ENCODE results near the gene USH1C. TPM values are rescaled to one million over a fixed set of nuclear protein-coding genes. Genes with fewer than 3 reads are reported as not detected.

Gene USH1C
- polyA plus RNA-seq, 3 donors, result not detected

GRCh38 chr11:17521106-17521900 lies 22.9 kb downstream of the USH1C start:
- intact Hi-C loops (cut with micrococcal nuclease), result no loop called here
- H3K27ac ChIP-seq (ENCODE audit: low read depth in 1 of 2, low read length in 2 of 2), result no peak overlapping the region
- H3K36me3 Mint-ChIP-seq, result no peaks in the 10 kb centered on the region
- 93% methylated on average over 4 of the region's 11 CpGs for WGBS (ENCODE audit: insufficient coverage)
- peaks cover 0 to 3% (median 0%) of the 10 kb centered on the region in 7 donors for H3K9me3 Mint-ChIP-seq
- H3K4me1 Mint-ChIP-seq, result no peaks in the 10 kb centered on the region
- H3K27ac Mint-ChIP-seq, result peak overlapping the region in 1 of 7 donors; percentile 21
- no peak overlapping the region for H3K4me3 ChIP-seq (replicated peaks in 1 of 3; ENCODE audit: low read depth in 2 of 3, low read length in 3 of 3)
- no peaks in the 10 kb centered on the region for H3K9me3 ChIP-seq (replicated peaks in 1 of 2; ENCODE audit: control insufficient read depth in 1 of 2, insufficient read depth in 1 of 2, low read length in 2 of 2)
- no peak overlapping the region for H3K4me2 ChIP-seq (replicated peaks; ENCODE audit: extremely low read depth, low read length, poor library complexity, severe bottlenecking)
- H3K27me3 ChIP-seq (ENCODE audit: control insufficient read depth in 2 of 2, insufficient read depth in 2 of 2, low read length in 2 of 2), result no peaks in the 10 kb centered on the region
- H3K4me1 ChIP-seq (ENCODE audit: control insufficient read depth in 1 of 2, insufficient read depth in 2 of 2, low read length in 2 of 2), result no peaks in the 10 kb centered on the region
- H3K36me3 ChIP-seq (replicated peaks in 1 of 2; ENCODE audit: control insufficient read depth in 1 of 2, insufficient read depth in 2 of 2, low read length in 2 of 2), result no peaks in the 10 kb centered on the region
- no peak overlapping the region for H2AFZ ChIP-seq (ENCODE audit: insufficient read depth, low read depth, low read length, poor library complexity, severe bottlenecking)
- TF ChIP-seq CTCF (IDR thresholded peaks at IDR 0.05), result no peak
- H3K4me3 Mint-ChIP-seq, result no peak overlapping the region
- H3K9ac ChIP-seq (ENCODE audit: insufficient read depth, low read length, poor library complexity, severe bottlenecking), result no peak overlapping the region
- H4K20me1 ChIP-seq (ENCODE audit: insufficient read depth, low read length), result no peaks in the 10 kb centered on the region
- DNase-seq, result no peak
- H3K79me2 ChIP-seq (ENCODE audit: insufficient read depth, low read length), result no peaks in the 10 kb centered on the region
- H3K27me3 Mint-ChIP-seq (ENCODE audit: low read depth in 3 of 3), result peaks cover 3 to 6% (median 5%) of the 10 kb centered on the region in 3 donors

GRCh38 chr11:17519061-17519885 lies 24.9 kb downstream of the USH1C start:
- peaks cover 0 to 3% (median 0%) of the 10 kb centered on the region in 7 donors for H3K9me3 Mint-ChIP-seq
- no peak overlapping the region for H3K27ac ChIP-seq (ENCODE audit: low read depth in 1 of 2, low read length in 2 of 2)
- H3K27me3 Mint-ChIP-seq (ENCODE audit: low read depth in 3 of 3), result peaks cover 3 to 5% (median 3%) of the 10 kb centered on the region in 3 donors
- no peaks in the 10 kb centered on the region for H3K4me1 Mint-ChIP-seq
- no peak overlapping the region for H3K4me3 Mint-ChIP-seq
- H3K4me1 ChIP-seq (ENCODE audit: control insufficient read depth in 1 of 2, insufficient read depth in 2 of 2, low read length in 2 of 2), result no peaks in the 10 kb centered on the region
- H3K27ac Mint-ChIP-seq, result peak overlapping the region in 1 of 7 donors; percentile 38
- H2AFZ ChIP-seq (ENCODE audit: insufficient read depth, low read depth, low read length, poor library complexity, severe bottlenecking), result no peak overlapping the region
- no peaks in the 10 kb centered on the region for H4K20me1 ChIP-seq (ENCODE audit: insufficient read depth, low read length)
- no peak for TF ChIP-seq CTCF (IDR thresholded peaks at IDR 0.05)
- no peaks in the 10 kb centered on the region for H3K27me3 ChIP-seq (ENCODE audit: control insufficient read depth in 2 of 2, insufficient read depth in 2 of 2, low read length in 2 of 2)
- no peak overlapping the region for H3K4me3 ChIP-seq (replicated peaks in 1 of 3; ENCODE audit: low read depth in 2 of 3, low read length in 3 of 3)
- no peaks in the 10 kb centered on the region for H3K36me3 ChIP-seq (replicated peaks in 1 of 2; ENCODE audit: control insufficient read depth in 1 of 2, insufficient read depth in 2 of 2, low read length in 2 of 2)
- no peaks in the 10 kb centered on the region for H3K36me3 Mint-ChIP-seq
- no peak for DNase-seq
- whole genome bisulfite sequencing (ENCODE audit: insufficient coverage), result 87% methylated on average over 4 of the region's 7 CpGs
- H3K79me2 ChIP-seq (ENCODE audit: insufficient read depth, low read length), result no peaks in the 10 kb centered on the region
- H3K9ac ChIP-seq (ENCODE audit: insufficient read depth, low read length, poor library complexity, severe bottlenecking), result no peak overlapping the region
- intact Hi-C loops (cut with micrococcal nuclease), result no loop called here
- no peak overlapping the region for H3K4me2 ChIP-seq (replicated peaks; ENCODE audit: extremely low read depth, low read length, poor library complexity, severe bottlenecking)
- no peaks in the 10 kb centered on the region for H3K9me3 ChIP-seq (replicated peaks in 1 of 2; ENCODE audit: control insufficient read depth in 1 of 2, insufficient read depth in 1 of 2, low read length in 2 of 2)

Measured in CD14-positive monocyte (primary cell).